ENCODE data around the gene AICDA.
A peak's percentile ranks its signal among the peaks of the same experiment; 100 is the strongest.
"Not testable (repeated sequence)": the region's sequence is repeated elsewhere in the genome, so short reads cannot be mapped to it uniquely, and the experiment has no call there.

Gene AICDA

DNA sequence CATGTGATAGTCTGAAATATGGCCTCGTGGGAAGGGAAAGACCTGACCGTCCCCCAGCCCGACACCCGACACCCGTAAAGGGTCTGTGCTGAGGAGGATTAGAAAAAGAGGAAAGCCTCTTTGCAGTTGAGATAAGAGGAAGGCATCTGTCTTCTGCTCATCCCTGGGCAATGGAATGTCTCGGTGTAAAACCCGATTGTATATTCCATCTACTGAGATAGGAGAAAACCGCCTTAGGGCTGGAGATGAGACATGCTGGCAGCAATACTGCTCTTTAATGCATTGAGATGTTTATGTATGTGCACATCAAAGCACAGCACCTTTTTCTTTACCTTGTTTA is 23.3 kb upstream of the AICDA start:
- H3K27me3 Mint-ChIP-seq (ENCODE audit: low read depth): peaks cover 32% of the 10 kb centered on the region
- DNase-seq (ENCODE audit: low spot score); H3K4me3 Mint-ChIP-seq; H3K36me3 Mint-ChIP-seq (ENCODE audit: low read depth); H3K9me3 Mint-ChIP-seq; H3K27ac Mint-ChIP-seq; H3K4me1 Mint-ChIP-seq (ENCODE audit: low read depth): not testable (repeated sequence)

- peaks cover 35% of the 10 kb centered on the region for H3K27me3 Mint-ChIP-seq (ENCODE audit: low read depth)
- not testable (repeated sequence) for DNase-seq (ENCODE audit: low spot score); H3K27ac Mint-ChIP-seq; H3K4me3 Mint-ChIP-seq; H3K4me1 Mint-ChIP-seq (ENCODE audit: low read depth); H3K36me3 Mint-ChIP-seq (ENCODE audit: low read depth); H3K9me3 Mint-ChIP-seq
Observed at GRCh38 chr12:8635342-8636006, 22.8 kb upstream of the AICDA start.

GRCh38 chr12:8630131-8630530 is 17.5 kb upstream of the AICDA start:
- no peak for DNase-seq (ENCODE audit: low spot score)
- peaks cover 12% of the 10 kb centered on the region for H3K27me3 Mint-ChIP-seq (ENCODE audit: low read depth)
- H3K9me3 Mint-ChIP-seq: no peaks in the 10 kb centered on the region
- H3K27ac Mint-ChIP-seq: no peak overlapping the region
- no peak overlapping the region for H3K4me3 Mint-ChIP-seq
- no peaks in the 10 kb centered on the region for H3K4me1 Mint-ChIP-seq (ENCODE audit: low read depth)
- no peaks in the 10 kb centered on the region for H3K36me3 Mint-ChIP-seq (ENCODE audit: low read depth)

- Mint-ChIP-seq H3K27me3 (ENCODE audit: low read depth) (peaks cover 12% of the 10 kb centered on the region), H3K4me3 (no peak overlapping the region), H3K27ac (no peak overlapping the region), H3K4me1 (ENCODE audit: low read depth) (no peaks in the 10 kb centered on the region), H3K9me3 (no peaks in the 10 kb centered on the region), H3K36me3 (ENCODE audit: low read depth) (no peaks in the 10 kb centered on the region)
- DNase-seq (ENCODE audit: low spot score): no peak
Observed at GRCh38 chr12:8629486-8630033, 16.9 kb upstream of the AICDA start.

DNA sequence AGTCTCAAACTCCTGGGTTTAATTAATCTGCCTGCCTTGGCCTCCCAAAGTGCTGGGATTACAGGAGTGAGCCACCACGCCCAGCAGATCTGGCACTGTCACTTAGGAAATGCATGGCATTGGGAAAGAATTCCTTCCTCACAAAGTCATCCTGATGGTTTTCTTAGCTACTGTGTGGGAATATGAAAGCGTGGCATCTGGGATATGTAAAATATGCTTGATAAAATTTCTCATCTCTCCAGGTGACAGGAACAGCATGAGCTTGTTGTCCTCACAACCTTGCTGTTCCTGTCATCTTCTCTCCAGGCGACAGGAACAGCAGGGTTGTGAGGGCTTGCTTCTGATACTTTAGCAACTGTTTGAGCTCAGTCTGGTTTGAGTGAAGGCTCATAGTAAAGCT is 16.1 kb upstream of the AICDA start:
- peaks cover 12% of the 10 kb centered on the region for H3K27me3 Mint-ChIP-seq (ENCODE audit: low read depth)
- H3K4me3 Mint-ChIP-seq: no peak overlapping the region
- H3K4me1 Mint-ChIP-seq (ENCODE audit: low read depth): no peaks in the 10 kb centered on the region
- DNase-seq (ENCODE audit: low spot score): no peak
- no peaks in the 10 kb centered on the region for H3K9me3 Mint-ChIP-seq
- H3K36me3 Mint-ChIP-seq (ENCODE audit: low read depth): no peaks in the 10 kb centered on the region
- no peak overlapping the region for H3K27ac Mint-ChIP-seq

- H3K36me3 Mint-ChIP-seq (ENCODE audit: low read depth); H3K27me3 Mint-ChIP-seq (ENCODE audit: low read depth); H3K4me3 Mint-ChIP-seq; H3K27ac Mint-ChIP-seq; DNase-seq (ENCODE audit: low spot score); H3K4me1 Mint-ChIP-seq (ENCODE audit: low read depth); H3K9me3 Mint-ChIP-seq: not testable (repeated sequence)
Observed at GRCh38 chr12:8624750-8625149, 12.1 kb upstream of the AICDA start.

DNA sequence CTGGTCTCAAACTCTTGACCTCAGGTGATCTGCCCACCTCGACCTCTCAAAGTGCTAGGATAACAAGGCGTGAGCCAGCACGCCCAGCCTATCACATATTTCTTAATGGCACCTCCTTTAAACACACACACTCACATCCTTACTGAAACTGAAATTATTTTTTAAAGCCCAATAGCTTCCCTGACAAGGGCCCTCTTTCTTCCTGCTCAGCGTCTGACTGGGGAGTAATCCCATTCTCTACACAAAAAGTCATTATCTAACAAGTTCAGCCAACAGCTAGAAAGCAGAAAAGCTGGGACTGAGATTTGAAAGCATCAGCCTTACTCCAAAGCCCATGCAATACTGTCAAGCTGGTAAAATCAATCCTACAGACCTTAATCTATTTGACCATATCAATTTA is 10.0 kb upstream of the AICDA start:
- H3K4me1 Mint-ChIP-seq (ENCODE audit: low read depth): no peaks in the 10 kb centered on the region
- no peak for DNase-seq (ENCODE audit: low spot score)
- no peaks in the 10 kb centered on the region for H3K27me3 Mint-ChIP-seq (ENCODE audit: low read depth)
- no peak overlapping the region for H3K4me3 Mint-ChIP-seq
- no peaks in the 10 kb centered on the region for H3K9me3 Mint-ChIP-seq
- H3K27ac Mint-ChIP-seq: no peak overlapping the region
- H3K36me3 Mint-ChIP-seq (ENCODE audit: low read depth): no peaks in the 10 kb centered on the region

GRCh38 chr12:8615206-8615605 is 2.5 kb upstream of the AICDA start:
- H3K27me3 Mint-ChIP-seq (ENCODE audit: low read depth): peaks cover 2% of the 10 kb centered on the region
- H3K4me3 Mint-ChIP-seq: no peak overlapping the region
- no peaks in the 10 kb centered on the region for H3K9me3 Mint-ChIP-seq

GRCh38 chr12:8613881-8614280 is 1.2 kb upstream of the AICDA start:
- H3K9me3 Mint-ChIP-seq; H3K27me3 Mint-ChIP-seq (ENCODE audit: low read depth); DNase-seq (ENCODE audit: low spot score); H3K27ac Mint-ChIP-seq; H3K4me1 Mint-ChIP-seq (ENCODE audit: low read depth); H3K36me3 Mint-ChIP-seq (ENCODE audit: low read depth); H3K4me3 Mint-ChIP-seq: not testable (repeated sequence)

More at GRCh38 chr12:8615206-8615605, 2.5 kb upstream of the AICDA start:
- Mint-ChIP-seq H3K27ac (no peak overlapping the region), H3K36me3 (ENCODE audit: low read depth) (no peaks in the 10 kb centered on the region), H3K4me1 (ENCODE audit: low read depth) (no peaks in the 10 kb centered on the region)
- DNase-seq (ENCODE audit: low spot score): no peak

- H3K4me3 Mint-ChIP-seq: peak overlapping the region; percentile 57
- no peak overlapping the region for H3K27ac Mint-ChIP-seq
Observed at GRCh38 chr12:8609061-8609570, 3.5 kb downstream of the AICDA start.

DNA sequence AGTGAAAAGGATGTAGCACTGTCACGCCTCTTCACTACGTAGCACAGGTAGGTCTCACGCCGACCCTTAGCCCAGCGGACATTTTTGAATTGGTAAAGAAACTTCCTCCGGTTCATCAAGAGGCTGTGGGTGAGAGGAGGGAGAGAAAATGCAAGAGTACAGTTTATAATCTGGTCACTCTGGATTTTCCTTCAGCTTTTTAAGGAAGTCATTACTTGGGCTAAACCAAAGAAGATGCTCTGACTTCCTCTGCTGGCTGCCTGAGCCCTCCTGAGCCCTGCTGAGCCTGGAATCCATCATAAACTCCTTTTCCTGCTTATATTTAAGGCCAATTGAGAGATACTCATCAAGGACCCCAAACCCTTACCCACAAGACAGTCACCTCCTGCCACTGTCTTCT is 5.8 kb downstream of the AICDA start:
- Mint-ChIP-seq H3K27ac (no peak overlapping the region), H3K36me3 (ENCODE audit: low read depth) (no peaks in the 10 kb centered on the region), H3K4me3 (no peak overlapping the region), H3K4me1 (ENCODE audit: low read depth) (peaks cover 2% of the 10 kb centered on the region), H3K27me3 (ENCODE audit: low read depth) (peaks cover 25% of the 10 kb centered on the region), H3K9me3 (no peaks in the 10 kb centered on the region)
- DNase-seq (ENCODE audit: low spot score): no peak

More at GRCh38 chr12:8609061-8609570, 3.5 kb downstream of the AICDA start:
- Mint-ChIP-seq H3K4me1 (ENCODE audit: low read depth) (peaks cover 2% of the 10 kb centered on the region), H3K9me3 (no peaks in the 10 kb centered on the region), H3K36me3 (ENCODE audit: low read depth) (no peaks in the 10 kb centered on the region), H3K27me3 (ENCODE audit: low read depth) (peaks cover 14% of the 10 kb centered on the region)
- DNase-seq (ENCODE audit: low spot score): no peak

DNA sequence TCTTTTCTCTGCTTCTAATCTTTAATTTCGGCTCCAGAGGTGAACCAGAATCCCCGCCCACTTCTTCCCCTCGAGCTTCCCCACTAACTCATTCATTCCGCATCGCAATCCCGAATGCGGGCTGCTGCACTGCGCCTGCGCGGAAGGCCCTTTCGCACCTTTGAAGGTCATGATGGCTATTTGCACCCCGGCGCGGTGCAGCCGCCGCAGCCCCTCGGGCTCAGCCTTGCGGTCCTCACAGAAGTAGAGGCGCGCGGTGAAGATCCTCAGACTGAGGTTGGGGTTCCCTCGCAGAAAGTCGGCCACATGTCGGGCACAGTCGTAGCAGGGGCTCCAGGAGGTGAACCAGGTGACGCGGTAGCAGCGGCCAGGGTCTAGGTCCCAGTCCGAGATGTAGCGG is 7.6 kb downstream of the AICDA start:
- peaks cover 25% of the 10 kb centered on the region for H3K27me3 Mint-ChIP-seq (ENCODE audit: low read depth)
- no peaks in the 10 kb centered on the region for H3K36me3 Mint-ChIP-seq (ENCODE audit: low read depth)
- no peak overlapping the region for H3K4me3 Mint-ChIP-seq
- no peaks in the 10 kb centered on the region for H3K9me3 Mint-ChIP-seq
- DNase-seq (ENCODE audit: low spot score): no peak
- no peak overlapping the region for H3K27ac Mint-ChIP-seq
- H3K4me1 Mint-ChIP-seq (ENCODE audit: low read depth): peaks cover 2% of the 10 kb centered on the region

- H3K4me3 Mint-ChIP-seq: no peak overlapping the region
- H3K27ac Mint-ChIP-seq: no peak overlapping the region
- H3K4me1 Mint-ChIP-seq (ENCODE audit: low read depth): no peaks in the 10 kb centered on the region
- no peaks in the 10 kb centered on the region for H3K36me3 Mint-ChIP-seq (ENCODE audit: low read depth)
- DNase-seq (ENCODE audit: low spot score): no peak
- no peaks in the 10 kb centered on the region for H3K9me3 Mint-ChIP-seq
- peaks cover 24% of the 10 kb centered on the region for H3K27me3 Mint-ChIP-seq (ENCODE audit: low read depth)
Observed at GRCh38 chr12:8603856-8604255, 8.8 kb downstream of the AICDA start.

DNA sequence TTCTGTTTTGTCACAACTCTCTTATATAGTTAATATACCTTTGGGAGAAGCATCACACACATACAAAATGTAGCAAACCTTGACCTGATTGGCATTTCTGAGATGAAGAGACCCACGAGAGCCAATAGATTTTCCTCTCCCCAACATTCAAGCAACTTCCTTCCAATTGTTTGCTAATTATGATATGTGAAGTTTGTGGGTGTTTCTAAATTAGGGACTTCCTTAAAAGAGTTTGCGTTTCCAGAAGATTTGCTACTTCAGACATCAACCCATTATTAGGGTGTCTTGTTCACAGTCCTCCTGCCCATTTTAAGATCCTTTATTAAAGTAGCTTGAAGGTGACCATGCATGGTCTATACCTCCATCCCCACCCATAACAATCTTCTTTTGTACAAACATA is 9.4 kb downstream of the AICDA start:
- Mint-ChIP-seq H3K36me3 (ENCODE audit: low read depth) (no peaks in the 10 kb centered on the region), H3K9me3 (no peaks in the 10 kb centered on the region), H3K27me3 (ENCODE audit: low read depth) (peaks cover 21% of the 10 kb centered on the region), H3K4me3 (no peak overlapping the region), H3K27ac (no peak overlapping the region), H3K4me1 (ENCODE audit: low read depth) (no peaks in the 10 kb centered on the region)
- no peak for DNase-seq (ENCODE audit: low spot score)

GRCh38 chr12:8596561-8596960 is 16.1 kb downstream of the AICDA start:
- no peaks in the 10 kb centered on the region for H3K4me1 Mint-ChIP-seq (ENCODE audit: low read depth)
- no peaks in the 10 kb centered on the region for H3K36me3 Mint-ChIP-seq (ENCODE audit: low read depth)
- no peak overlapping the region for H3K4me3 Mint-ChIP-seq
- H3K27ac Mint-ChIP-seq: no peak overlapping the region
- no peaks in the 10 kb centered on the region for H3K9me3 Mint-ChIP-seq
- no peak for DNase-seq (ENCODE audit: low spot score)
- peaks cover 3% of the 10 kb centered on the region for H3K27me3 Mint-ChIP-seq (ENCODE audit: low read depth)

Measured in T-helper 2 cell treated with Interferon-gamma antibody and Interleukin-4, amounts not matched to agents 5 μg/mL and 100 μg/mL, for 36 hours (primary cell).